HEK293 (cell line): ENCODE results near the gene SLC17A4.
A peak's percentile ranks its signal among the peaks of the same experiment; 100 is the strongest.

Experiments used
- CTCF ChIA-PET: fragments of 350-600 bp; formaldehyde crosslinking; extraction: SDS; loops from one replicate; lab custom pipeline; 2021; ENCODE audit warnings: antibody characterized with exemption; lab: Yijun Ruan, JAX
- POLR2A ChIA-PET: fragments of 300-600 bp; formaldehyde crosslinking; extraction: SDS; loops from one replicate; lab custom pipeline; 2020; ENCODE audit warnings: antibody characterized with exemption, inconsistent platforms; lab: Yijun Ruan, JAX
- H3K27ac ChIP-seq: fragments of 200-500 bp; sonication (Bioruptor generic); 2 replicates; pipeline ENCODE4 v1.5.1; 2014; ENCODE audit warnings: low read depth, low read length, control low read depth, inconsistent platforms; ENCODE audit errors: extremely low read depth
- H3K36me3 ChIP-seq, 2 experiments: fragments of 200-500 bp in 1 of 2; sonication (Bioruptor generic) in 1 of 2; 1 replicate in 1 of 2; 2 replicates in 1 of 2; pipeline ENCODE4 v1.5.1; 2014 to 2017; ENCODE audit warnings: inconsistent platforms in 2 of 2, low read length in 2 of 2; ENCODE audit not compliant: control insufficient read depth in 2 of 2, insufficient read depth in 1 of 2
- H3K4me1 ChIP-seq: fragments of 200-500 bp; sonication (Bioruptor generic); 2 replicates; pipeline ENCODE4 v1.5.1; 2014; ENCODE audit warnings: mild to moderate bottlenecking, low read length, inconsistent platforms; ENCODE audit not compliant: control insufficient read depth, insufficient read depth
- H3K4me3 ChIP-seq: 2 replicates; pipeline ENCODE4 v1.5.1; 2011; ENCODE audit warnings: low read depth, mild to moderate bottlenecking, control low read depth, low read length, moderate library complexity
- H3K9me3 ChIP-seq: fragments of 200-500 bp; sonication (Bioruptor generic); 2 replicates; pipeline ENCODE4 v1.5.1; 2014; ENCODE audit warnings: low read depth, low read length, inconsistent platforms; ENCODE audit not compliant: control insufficient read depth, insufficient read depth
- BCL11B ChIP-seq: fragments of 450-650 bp; formaldehyde crosslinking; IDR thresholded peaks from 2 replicates; pipeline ENCODE4 v1.5.1; 2016; ENCODE audit warnings: low read depth, missing biosample characterization, missing genetic modification characterization
- EGR2 ChIP-seq: fragments of 450-650 bp; formaldehyde crosslinking; IDR thresholded peaks from 2 replicates; pipeline ENCODE4 v1.5.1; 2016; ENCODE audit warnings: low read depth, missing biosample characterization, missing genetic modification characterization
- GFI1B ChIP-seq: fragments of 450-650 bp; formaldehyde crosslinking; IDR thresholded peaks from 2 replicates; pipeline ENCODE4 v1.5.1; 2016; ENCODE audit warnings: missing biosample characterization, missing genetic modification characterization
- GLI2 ChIP-seq: fragments of 450-650 bp; formaldehyde crosslinking; IDR thresholded peaks from 2 replicates; pipeline ENCODE4; 2017; ENCODE audit warnings: missing biosample characterization, missing genetic modification characterization, low read depth, borderline replicate concordance
- MZF1 ChIP-seq: fragments of 450-650 bp; formaldehyde crosslinking; IDR thresholded peaks from 2 replicates; pipeline ENCODE4 v1.5.1; 2017; ENCODE audit warnings: missing biosample characterization, missing genetic modification characterization, borderline replicate concordance
- SCRT1 ChIP-seq: fragments of 450-650 bp; formaldehyde crosslinking; IDR thresholded peaks from 2 replicates; pipeline ENCODE4 v1.5.1; 2016; ENCODE audit warnings: missing biosample characterization, missing genetic modification characterization, borderline replicate concordance
- YY1 ChIP-seq: fragments of 450-650 bp; formaldehyde crosslinking; IDR thresholded peaks from 2 replicates; pipeline ENCODE4 v1.5.1; 2018; ENCODE audit warnings: missing biosample characterization, missing genetic modification characterization
- YY2 ChIP-seq: fragments of 450-650 bp; formaldehyde crosslinking; IDR thresholded peaks from 2 replicates; pipeline ENCODE4 v1.5.1; 2016; ENCODE audit warnings: missing biosample characterization, missing genetic modification characterization
- ZBTB48 ChIP-seq: fragments of 450-650 bp; formaldehyde crosslinking; IDR thresholded peaks from 2 replicates; pipeline ENCODE4 v1.5.1; 2016; ENCODE audit warnings: missing biosample characterization, missing genetic modification characterization
- ZBTB7A ChIP-seq: fragments of 450-650 bp; formaldehyde crosslinking; IDR thresholded peaks from 2 replicates; pipeline ENCODE4 v1.5.1; 2016; ENCODE audit warnings: low read depth, missing biosample characterization, missing genetic modification characterization
- ZFP3 ChIP-seq: fragments of 450-650 bp; formaldehyde crosslinking; IDR thresholded peaks from 2 replicates; pipeline ENCODE4 v1.5.1; 2016; ENCODE audit warnings: low read depth, missing biosample characterization, missing genetic modification characterization
- ZFP69B ChIP-seq: fragments of 450-650 bp; formaldehyde crosslinking; IDR thresholded peaks from 2 replicates; pipeline ENCODE4 v1.5.1; 2016; ENCODE audit warnings: missing biosample characterization, missing genetic modification characterization
- ZNF114 ChIP-seq: fragments of 450-650 bp; formaldehyde crosslinking; IDR thresholded peaks from 2 replicates; pipeline ENCODE4 v1.5.0; 2017; ENCODE audit warnings: missing biosample characterization, missing genetic modification characterization
- ZNF174 ChIP-seq: fragments of 450-650 bp; formaldehyde crosslinking; IDR thresholded peaks from 2 replicates; pipeline ENCODE4 v1.5.0; 2017; ENCODE audit warnings: missing biosample characterization, mild to moderate bottlenecking, missing genetic modification characterization
- ZNF623 ChIP-seq: fragments of 450-650 bp; formaldehyde crosslinking; IDR thresholded peaks from 2 replicates; pipeline ENCODE4 v1.5.1; 2016; ENCODE audit warnings: missing biosample characterization, missing genetic modification characterization
- ZNF654 ChIP-seq: fragments of 450-650 bp; formaldehyde crosslinking; IDR thresholded peaks from 2 replicates; pipeline ENCODE4 v1.5.1; 2016; ENCODE audit warnings: low read depth, missing biosample characterization, missing genetic modification characterization
- ZNF701 ChIP-seq: fragments of 450-650 bp; formaldehyde crosslinking; IDR thresholded peaks from 2 replicates; pipeline ENCODE4 v1.5.1; 2016; ENCODE audit warnings: missing biosample characterization, missing genetic modification characterization
- ZNF76 ChIP-seq: fragments of 450-650 bp; formaldehyde crosslinking; IDR thresholded peaks from 2 replicates; pipeline ENCODE4; 2016; ENCODE audit warnings: low read depth, missing biosample characterization, missing genetic modification characterization, borderline replicate concordance
- ZSCAN23 ChIP-seq: fragments of 450-650 bp; formaldehyde crosslinking; IDR thresholded peaks from 2 replicates; pipeline ENCODE4 v1.5.1; 2016; ENCODE audit warnings: missing biosample characterization, missing genetic modification characterization
- TF ChIP-seq, protein P1 (sequence below): fragments of 450-650 bp; formaldehyde crosslinking; IDR thresholded peaks from 2 replicates; pipeline ENCODE4 v1.5.1; 2016; ENCODE audit warnings: missing biosample characterization, missing genetic modification characterization
- TF ChIP-seq, protein P2 (sequence below): fragments of 450-650 bp; formaldehyde crosslinking; IDR thresholded peaks from 2 replicates; pipeline ENCODE4 v1.5.1; 2016; ENCODE audit warnings: missing biosample characterization, missing genetic modification characterization
- TF ChIP-seq, protein P3 (sequence below): fragments of 450-650 bp; IDR thresholded peaks from 2 replicates; pipeline ENCODE4 v1.5.1; 2018; ENCODE audit warnings: missing biosample characterization, mild to moderate bottlenecking, missing genetic modification characterization

The SLC17A4 gene

GRCh38 chr6:25717866-25718740 lies 36.4 kb upstream of the SLC17A4 start:
- H3K9me3 ChIP-seq: no peaks in the 10 kb centered on the region
- H3K4me3 ChIP-seq: no peak overlapping the region
- POLR2A ChIA-PET: no interaction called here
- no peaks in the 10 kb centered on the region for H3K4me1 ChIP-seq
- CTCF ChIA-PET: interaction anchor here (0.6 to 2.8 kb wide), 39 partner anchors 9 to 1825 kb away, joined by 3 to 21 read pairs (median 4); partner anchors contain the start of gene SCGN
- H3K27ac ChIP-seq: no peak overlapping the region
- TF ChIP-seq ZBTB7A (no peak), ZFP69B (tag by site-specific recombination) (no peak), EGR2 (no peak), ZNF654 (tag by site-specific recombination) (peak; percentile 46)
- H3K36me3 ChIP-seq: no peaks in the 10 kb centered on the region

DNA sequence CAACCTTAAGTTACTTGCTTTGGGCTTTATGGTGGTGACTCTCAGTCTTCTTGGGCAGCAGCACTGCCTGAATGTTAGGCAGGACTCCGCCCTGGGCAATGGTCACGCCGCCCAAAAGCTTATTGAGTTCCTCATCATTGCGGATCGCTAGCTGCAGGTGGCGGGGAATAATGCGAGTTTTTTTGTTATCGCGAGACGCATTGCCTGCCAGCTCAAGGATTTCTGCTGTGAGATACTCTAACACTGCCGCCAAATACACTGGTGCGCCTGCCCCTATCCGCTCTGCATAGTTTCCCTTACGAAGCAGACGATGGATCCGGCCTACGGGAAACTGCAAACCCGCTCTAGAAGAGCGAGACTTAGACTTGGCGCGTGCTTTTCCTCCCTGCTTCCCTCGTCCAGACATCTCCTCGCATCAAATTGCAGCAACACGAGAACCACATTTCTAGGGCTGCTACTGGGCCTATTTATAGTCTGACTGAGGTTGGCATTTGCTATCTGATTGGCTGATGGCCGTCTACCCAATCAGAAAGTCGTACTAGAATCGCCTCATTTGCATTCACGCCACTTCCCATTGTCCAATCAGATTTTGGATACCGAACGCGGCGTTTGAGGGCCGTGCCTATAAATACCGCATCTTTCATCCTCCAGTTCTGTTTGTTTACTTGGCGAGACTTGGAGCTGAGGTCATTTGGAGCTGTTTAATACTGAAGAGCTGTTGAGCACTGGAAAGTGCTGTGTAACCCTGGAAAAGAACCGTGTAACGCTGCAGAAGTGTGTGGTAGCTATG lies 28.2 kb upstream of the SLC17A4 start:
- Histone ChIP-seq H3K27ac (no peak overlapping the region), H3K4me3 (no peak overlapping the region), H3K36me3 (no peaks in the 10 kb centered on the region), H3K4me1 (no peaks in the 10 kb centered on the region), H3K9me3 (no peaks in the 10 kb centered on the region)
- TF ChIP-seq ZNF174 (tag by site-specific recombination) (no peak), ZBTB48 (tag by site-specific recombination) (no peak), ZNF701 (tag by site-specific recombination) (no peak), MZF1 (no peak), YY2 (no peak), ZNF623 (tag by site-specific recombination) (no peak), ZSCAN23 (tag by site-specific recombination) (no peak), ZBTB7A (no peak), ZFP3 (tag by site-specific recombination) (no peak), BCL11B (tag by site-specific recombination) (no peak), ZNF76 (tag by site-specific recombination) (no peak), EGR2 (no peak), SCRT1 (no peak), YY1 (tag by site-specific recombination) (no peak), ZNF114 (no peak), GLI2 (tag by site-specific recombination) (no peak), GFI1B (tag by site-specific recombination) (no peak)
- TF ChIP-seq, protein P1, sequence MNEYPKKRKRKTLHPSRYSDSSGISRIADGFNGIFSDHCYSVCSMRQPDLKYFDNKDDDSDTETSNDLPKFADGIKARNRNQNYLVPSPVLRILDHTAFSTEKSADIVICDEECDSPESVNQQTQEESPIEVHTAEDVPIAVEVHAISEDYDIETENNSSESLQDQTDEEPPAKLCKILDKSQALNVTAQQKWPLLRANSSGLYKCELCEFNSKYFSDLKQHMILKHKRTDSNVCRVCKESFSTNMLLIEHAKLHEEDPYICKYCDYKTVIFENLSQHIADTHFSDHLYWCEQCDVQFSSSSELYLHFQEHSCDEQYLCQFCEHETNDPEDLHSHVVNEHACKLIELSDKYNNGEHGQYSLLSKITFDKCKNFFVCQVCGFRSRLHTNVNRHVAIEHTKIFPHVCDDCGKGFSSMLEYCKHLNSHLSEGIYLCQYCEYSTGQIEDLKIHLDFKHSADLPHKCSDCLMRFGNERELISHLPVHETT (tag by site-specific recombination): no peak
- TF ChIP-seq, protein P2, sequence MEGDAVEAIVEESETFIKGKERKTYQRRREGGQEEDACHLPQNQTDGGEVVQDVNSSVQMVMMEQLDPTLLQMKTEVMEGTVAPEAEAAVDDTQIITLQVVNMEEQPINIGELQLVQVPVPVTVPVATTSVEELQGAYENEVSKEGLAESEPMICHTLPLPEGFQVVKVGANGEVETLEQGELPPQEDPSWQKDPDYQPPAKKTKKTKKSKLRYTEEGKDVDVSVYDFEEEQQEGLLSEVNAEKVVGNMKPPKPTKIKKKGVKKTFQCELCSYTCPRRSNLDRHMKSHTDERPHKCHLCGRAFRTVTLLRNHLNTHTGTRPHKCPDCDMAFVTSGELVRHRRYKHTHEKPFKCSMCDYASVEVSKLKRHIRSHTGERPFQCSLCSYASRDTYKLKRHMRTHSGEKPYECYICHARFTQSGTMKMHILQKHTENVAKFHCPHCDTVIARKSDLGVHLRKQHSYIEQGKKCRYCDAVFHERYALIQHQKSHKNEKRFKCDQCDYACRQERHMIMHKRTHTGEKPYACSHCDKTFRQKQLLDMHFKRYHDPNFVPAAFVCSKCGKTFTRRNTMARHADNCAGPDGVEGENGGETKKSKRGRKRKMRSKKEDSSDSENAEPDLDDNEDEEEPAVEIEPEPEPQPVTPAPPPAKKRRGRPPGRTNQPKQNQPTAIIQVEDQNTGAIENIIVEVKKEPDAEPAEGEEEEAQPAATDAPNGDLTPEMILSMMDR (tag by site-specific recombination): no peak
- TF ChIP-seq, protein P3, sequence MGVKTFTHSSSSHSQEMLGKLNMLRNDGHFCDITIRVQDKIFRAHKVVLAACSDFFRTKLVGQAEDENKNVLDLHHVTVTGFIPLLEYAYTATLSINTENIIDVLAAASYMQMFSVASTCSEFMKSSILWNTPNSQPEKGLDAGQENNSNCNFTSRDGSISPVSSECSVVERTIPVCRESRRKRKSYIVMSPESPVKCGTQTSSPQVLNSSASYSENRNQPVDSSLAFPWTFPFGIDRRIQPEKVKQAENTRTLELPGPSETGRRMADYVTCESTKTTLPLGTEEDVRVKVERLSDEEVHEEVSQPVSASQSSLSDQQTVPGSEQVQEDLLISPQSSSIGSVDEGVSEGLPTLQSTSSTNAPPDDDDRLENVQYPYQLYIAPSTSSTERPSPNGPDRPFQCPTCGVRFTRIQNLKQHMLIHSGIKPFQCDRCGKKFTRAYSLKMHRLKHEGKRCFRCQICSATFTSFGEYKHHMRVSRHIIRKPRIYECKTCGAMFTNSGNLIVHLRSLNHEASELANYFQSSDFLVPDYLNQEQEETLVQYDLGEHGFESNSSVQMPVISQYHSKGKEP (tag by site-specific recombination): no peak
- ChIA-PET CTCF (interaction anchor here (1.4 kb wide), 1 partner anchor 8 kb away, joined by 4 read pairs; no protein-coding TSS in a partner anchor), POLR2A (interaction anchor here (0.7 kb wide), 1 partner anchor 13 kb away, joined by 4 read pairs; no protein-coding TSS in a partner anchor)
